WTC11 (cell line): ENCODE data around the gene OR6J1.

ENCODE experiments used
- SP1 ChIP-seq: sonication (generic); formaldehyde crosslinking; conservative IDR thresholded peaks from 2 replicates; pipeline ENCODE4 v1.8.1; 2022; ENCODE audit warnings: missing genetic modification reagents
- TF ChIP-seq, protein P1 (sequence below): sonication (generic); formaldehyde crosslinking; conservative IDR thresholded peaks from 2 replicates; pipeline ENCODE4 v1.8.1; 2022; ENCODE audit warnings: mild to moderate bottlenecking, missing genetic modification reagents
- TF ChIP-seq, protein P2 (sequence below): fragments of 200-600 bp; IDR thresholded peaks from 2 replicates; pipeline ENCODE4 v1.8.0; 2022; ENCODE audit warnings: antibody characterized with exemption

DNA sequence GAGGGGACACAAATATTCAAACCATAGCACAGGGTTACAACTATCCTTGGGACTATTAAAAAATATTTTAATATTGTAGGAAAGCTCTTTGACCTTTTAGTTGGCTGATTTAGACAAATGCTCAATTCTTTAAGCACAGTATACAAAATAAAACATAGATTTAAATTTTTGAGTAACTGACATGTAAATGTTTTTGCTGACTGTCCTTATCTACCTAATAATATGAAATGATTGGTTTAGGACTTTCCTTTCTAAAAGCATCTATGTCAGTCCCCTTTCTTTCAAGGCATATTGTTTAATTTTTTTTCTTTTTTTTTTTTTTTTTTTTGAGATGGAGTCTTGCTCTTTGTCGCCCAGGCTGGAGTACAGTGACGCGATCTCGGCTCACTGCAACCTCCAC, 16.5 kb upstream of the OR6J1 start:
- no peak for TF ChIP-seq SP1 (CRISPR knock-in tag)
- TF ChIP-seq, protein P1, sequence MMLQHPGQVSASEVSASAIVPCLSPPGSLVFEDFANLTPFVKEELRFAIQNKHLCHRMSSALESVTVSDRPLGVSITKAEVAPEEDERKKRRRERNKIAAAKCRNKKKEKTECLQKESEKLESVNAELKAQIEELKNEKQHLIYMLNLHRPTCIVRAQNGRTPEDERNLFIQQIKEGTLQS (CRISPR knock-in tag), result no peak
- TF ChIP-seq, protein P2, sequence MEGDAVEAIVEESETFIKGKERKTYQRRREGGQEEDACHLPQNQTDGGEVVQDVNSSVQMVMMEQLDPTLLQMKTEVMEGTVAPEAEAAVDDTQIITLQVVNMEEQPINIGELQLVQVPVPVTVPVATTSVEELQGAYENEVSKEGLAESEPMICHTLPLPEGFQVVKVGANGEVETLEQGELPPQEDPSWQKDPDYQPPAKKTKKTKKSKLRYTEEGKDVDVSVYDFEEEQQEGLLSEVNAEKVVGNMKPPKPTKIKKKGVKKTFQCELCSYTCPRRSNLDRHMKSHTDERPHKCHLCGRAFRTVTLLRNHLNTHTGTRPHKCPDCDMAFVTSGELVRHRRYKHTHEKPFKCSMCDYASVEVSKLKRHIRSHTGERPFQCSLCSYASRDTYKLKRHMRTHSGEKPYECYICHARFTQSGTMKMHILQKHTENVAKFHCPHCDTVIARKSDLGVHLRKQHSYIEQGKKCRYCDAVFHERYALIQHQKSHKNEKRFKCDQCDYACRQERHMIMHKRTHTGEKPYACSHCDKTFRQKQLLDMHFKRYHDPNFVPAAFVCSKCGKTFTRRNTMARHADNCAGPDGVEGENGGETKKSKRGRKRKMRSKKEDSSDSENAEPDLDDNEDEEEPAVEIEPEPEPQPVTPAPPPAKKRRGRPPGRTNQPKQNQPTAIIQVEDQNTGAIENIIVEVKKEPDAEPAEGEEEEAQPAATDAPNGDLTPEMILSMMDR, result no peak
